ENCODE results near the gene RGS21. TPM values are rescaled to one million over a fixed set of nuclear protein-coding genes. Genes with fewer than 3 reads are reported as not detected.

Gene RGS21
- total RNA-seq, 1 donor from 2014 or later, result not detected

DNA sequence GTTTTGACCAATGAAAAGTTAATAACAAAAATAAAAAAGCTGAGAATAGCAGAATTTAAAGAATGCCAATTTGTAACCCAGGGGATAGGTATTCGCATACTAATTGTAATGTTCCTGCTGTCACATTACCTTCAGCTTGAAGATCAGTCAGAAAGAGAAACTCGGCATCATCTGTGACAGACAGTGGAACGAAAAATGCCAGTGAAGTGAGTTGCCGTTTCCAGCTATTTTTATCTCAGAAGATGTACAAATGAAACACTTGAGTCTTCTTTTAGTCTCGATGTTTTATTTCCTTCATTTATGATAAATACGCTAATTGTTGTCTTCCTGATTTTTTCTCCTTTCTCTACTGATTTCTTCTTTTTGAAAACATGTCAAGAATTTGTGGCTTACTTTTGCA is 26.1 kb downstream of the RGS21 start:
- H3K4me1 Mint-ChIP-seq (ENCODE audit: unreplicated experiment), result no peaks in the 10 kb centered on the region
- H3K36me3 Mint-ChIP-seq (ENCODE audit: unreplicated experiment), result no peaks in the 10 kb centered on the region
- no peak overlapping the region for H3K4me3 Mint-ChIP-seq (ENCODE audit: unreplicated experiment)
- no peaks in the 10 kb centered on the region for H3K27me3 Mint-ChIP-seq (ENCODE audit: unreplicated experiment)
- H3K27ac Mint-ChIP-seq (ENCODE audit: unreplicated experiment), result no peak overlapping the region
- peaks cover 9% of the 10 kb centered on the region for H3K9me3 Mint-ChIP-seq (ENCODE audit: unreplicated experiment)
- DNase-seq (ENCODE audit: extremely low spot score, unreplicated experiment), result no peak
- TF ChIP-seq, protein P1, sequence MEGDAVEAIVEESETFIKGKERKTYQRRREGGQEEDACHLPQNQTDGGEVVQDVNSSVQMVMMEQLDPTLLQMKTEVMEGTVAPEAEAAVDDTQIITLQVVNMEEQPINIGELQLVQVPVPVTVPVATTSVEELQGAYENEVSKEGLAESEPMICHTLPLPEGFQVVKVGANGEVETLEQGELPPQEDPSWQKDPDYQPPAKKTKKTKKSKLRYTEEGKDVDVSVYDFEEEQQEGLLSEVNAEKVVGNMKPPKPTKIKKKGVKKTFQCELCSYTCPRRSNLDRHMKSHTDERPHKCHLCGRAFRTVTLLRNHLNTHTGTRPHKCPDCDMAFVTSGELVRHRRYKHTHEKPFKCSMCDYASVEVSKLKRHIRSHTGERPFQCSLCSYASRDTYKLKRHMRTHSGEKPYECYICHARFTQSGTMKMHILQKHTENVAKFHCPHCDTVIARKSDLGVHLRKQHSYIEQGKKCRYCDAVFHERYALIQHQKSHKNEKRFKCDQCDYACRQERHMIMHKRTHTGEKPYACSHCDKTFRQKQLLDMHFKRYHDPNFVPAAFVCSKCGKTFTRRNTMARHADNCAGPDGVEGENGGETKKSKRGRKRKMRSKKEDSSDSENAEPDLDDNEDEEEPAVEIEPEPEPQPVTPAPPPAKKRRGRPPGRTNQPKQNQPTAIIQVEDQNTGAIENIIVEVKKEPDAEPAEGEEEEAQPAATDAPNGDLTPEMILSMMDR (IDR thresholded peaks at IDR 0.05), result no peak

DNA sequence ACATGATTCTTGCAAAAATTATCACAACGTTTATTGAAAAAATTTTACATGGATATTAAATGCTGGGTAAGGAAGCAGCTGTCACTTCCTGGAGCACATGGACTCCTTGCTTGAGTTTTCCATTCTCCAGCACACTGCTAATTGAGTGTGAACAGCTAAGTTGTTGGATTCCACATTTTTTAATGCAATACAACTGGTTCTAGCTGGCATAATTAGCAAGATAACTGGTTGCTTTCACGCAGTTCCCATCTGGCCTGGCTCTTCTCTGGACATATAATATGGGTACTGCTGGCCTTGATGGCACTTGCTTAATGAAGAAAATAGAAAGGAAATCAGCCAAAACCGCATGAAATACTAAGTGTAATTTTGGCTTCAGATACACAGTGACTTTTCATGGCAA is 26.6 kb downstream of the RGS21 start:
- no peak for DNase-seq (ENCODE audit: extremely low spot score, unreplicated experiment)
- Mint-ChIP-seq H3K36me3 (ENCODE audit: unreplicated experiment) (no peaks in the 10 kb centered on the region), H3K9me3 (ENCODE audit: unreplicated experiment) (peaks cover 9% of the 10 kb centered on the region), H3K27ac (ENCODE audit: unreplicated experiment) (no peak overlapping the region), H3K4me1 (ENCODE audit: unreplicated experiment) (no peaks in the 10 kb centered on the region), H3K27me3 (ENCODE audit: unreplicated experiment) (no peaks in the 10 kb centered on the region), H3K4me3 (ENCODE audit: unreplicated experiment) (no peak overlapping the region)
- TF ChIP-seq, protein P1 (IDR thresholded peaks at IDR 0.05), result no peak

DNA sequence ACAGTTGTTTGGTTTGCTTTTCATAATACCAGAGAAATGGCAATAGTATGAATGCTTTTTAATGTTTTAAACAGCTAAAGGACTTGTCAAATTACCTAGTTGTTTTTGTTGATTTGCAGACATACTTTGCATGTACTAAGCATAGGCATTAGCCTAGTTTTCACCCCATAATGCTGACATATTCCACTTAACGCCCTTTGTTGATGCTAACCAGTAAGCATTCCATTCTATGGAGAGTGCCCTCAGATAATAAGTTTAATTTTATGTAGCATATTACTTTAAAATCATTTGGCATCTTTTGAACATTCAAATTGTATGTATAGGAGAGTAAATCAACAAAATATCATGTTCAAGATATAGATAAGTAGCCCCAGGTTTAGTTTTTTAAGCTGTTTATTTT is 32.5 kb downstream of the RGS21 start:
- TF ChIP-seq, protein P1 (IDR thresholded peaks at IDR 0.05), result no peak
- no peak overlapping the region for H3K27ac Mint-ChIP-seq (ENCODE audit: unreplicated experiment)
- no peaks in the 10 kb centered on the region for H3K36me3 Mint-ChIP-seq (ENCODE audit: unreplicated experiment)
- no peak for DNase-seq (ENCODE audit: extremely low spot score, unreplicated experiment)
- H3K4me3 Mint-ChIP-seq (ENCODE audit: unreplicated experiment), result no peak overlapping the region
- H3K27me3 Mint-ChIP-seq (ENCODE audit: unreplicated experiment), result no peaks in the 10 kb centered on the region
- H3K9me3 Mint-ChIP-seq (ENCODE audit: unreplicated experiment), result no peaks in the 10 kb centered on the region
- no peaks in the 10 kb centered on the region for H3K4me1 Mint-ChIP-seq (ENCODE audit: unreplicated experiment)

DNA sequence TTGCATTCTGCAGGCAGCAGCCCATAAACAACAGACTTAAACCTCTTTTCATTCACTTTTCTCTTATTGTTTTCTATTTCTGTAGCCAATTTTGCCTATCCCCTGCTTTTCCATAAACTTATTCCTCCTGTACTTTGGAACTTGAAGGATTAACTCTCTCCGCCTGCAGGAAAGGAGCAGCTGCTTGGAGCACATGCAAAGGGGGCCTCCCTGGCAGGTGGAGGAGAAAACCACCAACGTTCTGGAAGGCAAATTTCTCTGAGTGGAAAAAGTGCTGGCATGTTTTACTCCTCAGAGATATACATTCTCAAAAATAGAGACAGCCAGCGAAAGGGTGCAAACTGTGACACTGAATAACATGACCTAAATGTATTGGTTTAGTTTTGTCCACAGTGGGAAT is 33.6 kb downstream of the RGS21 start:
- no peaks in the 10 kb centered on the region for H3K27me3 Mint-ChIP-seq (ENCODE audit: unreplicated experiment)

DNA sequence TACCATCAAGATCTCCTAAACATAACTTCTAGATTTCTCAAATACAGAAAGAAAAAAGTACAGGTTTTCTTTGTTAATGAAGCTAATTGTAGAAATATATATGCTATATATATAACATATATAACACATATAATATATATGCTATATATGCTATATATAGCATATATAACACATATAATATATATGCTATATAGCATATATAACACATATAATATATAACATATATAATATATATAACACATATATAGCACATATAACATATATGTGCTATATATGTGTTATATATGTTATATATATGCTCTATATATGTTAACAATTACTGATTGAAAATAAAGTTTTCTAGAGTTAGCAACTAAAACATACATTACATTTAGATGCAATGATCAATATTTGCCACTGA is 34.8 kb downstream of the RGS21 start:
- no peak overlapping the region for H3K27ac Mint-ChIP-seq (ENCODE audit: unreplicated experiment)
- no peaks in the 10 kb centered on the region for H3K27me3 Mint-ChIP-seq (ENCODE audit: unreplicated experiment)
- no peak for DNase-seq (ENCODE audit: extremely low spot score, unreplicated experiment)
- H3K36me3 Mint-ChIP-seq (ENCODE audit: unreplicated experiment), result no peaks in the 10 kb centered on the region
- no peaks in the 10 kb centered on the region for H3K9me3 Mint-ChIP-seq (ENCODE audit: unreplicated experiment)
- TF ChIP-seq, protein P1 (IDR thresholded peaks at IDR 0.05), result no peak
- H3K4me3 Mint-ChIP-seq (ENCODE audit: unreplicated experiment), result no peak overlapping the region
- no peaks in the 10 kb centered on the region for H3K4me1 Mint-ChIP-seq (ENCODE audit: unreplicated experiment)

More for the DNA sequence above, 33.6 kb downstream of the RGS21 start:
- Mint-ChIP-seq H3K4me1 (ENCODE audit: unreplicated experiment) (no peaks in the 10 kb centered on the region), H3K27ac (ENCODE audit: unreplicated experiment) (no peak overlapping the region), H3K36me3 (ENCODE audit: unreplicated experiment) (no peaks in the 10 kb centered on the region), H3K4me3 (ENCODE audit: unreplicated experiment) (no peak overlapping the region), H3K9me3 (ENCODE audit: unreplicated experiment) (no peaks in the 10 kb centered on the region)
- TF ChIP-seq, protein P1 (IDR thresholded peaks at IDR 0.05), result no peak
- DNase-seq (ENCODE audit: extremely low spot score, unreplicated experiment), result no peak
